ENCODE results near the gene BANK1. TPM values are rescaled to one million over a fixed set of nuclear protein-coding genes. Genes with fewer than 3 reads are reported as not detected.

BANK1 gene
- total and polyA plus RNA-seq, 2 of the 4 experiments (the other 2 are of a cell fraction): under 0.01 to 0.51 TPM

GRCh38 chr4:102080184-102080583 lies 289.7 kb downstream of the BANK1 start:
- no peak overlapping the region for H2BK5ac ChIP-seq (ENCODE audit: low read depth, low read length, poor library complexity, severe bottlenecking)
- H2AK5ac ChIP-seq (ENCODE audit: low read depth, low read length): no peak overlapping the region
- H3K27ac ChIP-seq (ENCODE audit: insufficient read depth, low read length): no peak overlapping the region
- no peak overlapping the region for H2BK120ac ChIP-seq (ENCODE audit: low read depth, low read length)
- dilution Hi-C loops (cut with HindIII; ENCODE audit: low sequenced_read_pairs, unreplicated experiment): no loop called here
- WGBS, 2 experiments (ENCODE audit: extremely low coverage in 2 of 2, insufficient read length in 1 of 2): no CpG with 5 or more reads among the region's 2 CpGs
- H4K91ac ChIP-seq (ENCODE audit: insufficient read depth, low read depth, low read length): no peak overlapping the region
- no peak overlapping the region for H3K9ac ChIP-seq (ENCODE audit: low read depth, low read length)
- no peak overlapping the region for H3K4ac ChIP-seq (ENCODE audit: low read depth, low read length)
- H2BK20ac ChIP-seq (ENCODE audit: low read depth, low read length): no peak overlapping the region
- CTCF ChIA-PET: no interaction called here
- H3K4me2 ChIP-seq (ENCODE audit: low read depth, low read length): no peak overlapping the region
- POLR2A ChIA-PET (ENCODE audit: unreplicated experiment): no interaction called here
- no peak for TF ChIP-seq RFX5 (IDR thresholded peaks at IDR 0.05; ENCODE audit: low read depth, low read length)
- TF ChIP-seq CEBPB (IDR thresholded peaks at IDR 0.05; ENCODE audit: low read depth, low read length): no peak
- TF ChIP-seq MXI1 (IDR thresholded peaks at IDR 0.05; ENCODE audit: borderline replicate concordance, low read depth, low read length): no peak
- TF ChIP-seq RCOR1 (IDR thresholded peaks at IDR 0.05; ENCODE audit: insufficient replicate concordance, low read length): no peak
- TF ChIP-seq POLR2A (IDR thresholded peaks at IDR 0.05; ENCODE audit: low read depth, low read length): no peak
- no peak for TF ChIP-seq MAFK (IDR thresholded peaks at IDR 0.05; ENCODE audit: low read depth, low read length)
- no peak for TF ChIP-seq RAD21 (IDR thresholded peaks at IDR 0.05; ENCODE audit: low read length)
- TF ChIP-seq BHLHE40 (IDR thresholded peaks at IDR 0.05; ENCODE audit: low read depth, low read length): no peak
- no peak for TF ChIP-seq USF2 (IDR thresholded peaks at IDR 0.05; ENCODE audit: low read depth, low read length)
- no peak for TF ChIP-seq MAZ (IDR thresholded peaks at IDR 0.05; ENCODE audit: borderline replicate concordance, low read depth, low read length)
- TF ChIP-seq FOS (IDR thresholded peaks at IDR 0.05; ENCODE audit: low read depth, low read length): no peak
- TF ChIP-seq NFE2L2 (IDR thresholded peaks at IDR 0.05; ENCODE audit: low read depth, low read length): no peak
- TF ChIP-seq, protein P1, sequence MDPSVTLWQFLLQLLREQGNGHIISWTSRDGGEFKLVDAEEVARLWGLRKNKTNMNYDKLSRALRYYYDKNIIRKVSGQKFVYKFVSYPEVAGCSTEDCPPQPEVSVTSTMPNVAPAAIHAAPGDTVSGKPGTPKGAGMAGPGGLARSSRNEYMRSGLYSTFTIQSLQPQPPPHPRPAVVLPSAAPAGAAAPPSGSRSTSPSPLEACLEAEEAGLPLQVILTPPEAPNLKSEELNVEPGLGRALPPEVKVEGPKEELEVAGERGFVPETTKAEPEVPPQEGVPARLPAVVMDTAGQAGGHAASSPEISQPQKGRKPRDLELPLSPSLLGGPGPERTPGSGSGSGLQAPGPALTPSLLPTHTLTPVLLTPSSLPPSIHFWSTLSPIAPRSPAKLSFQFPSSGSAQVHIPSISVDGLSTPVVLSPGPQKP (IDR thresholded peaks at IDR 0.05; ENCODE audit: borderline replicate concordance, low read depth, low read length): no peak
- TF ChIP-seq, protein P2, sequence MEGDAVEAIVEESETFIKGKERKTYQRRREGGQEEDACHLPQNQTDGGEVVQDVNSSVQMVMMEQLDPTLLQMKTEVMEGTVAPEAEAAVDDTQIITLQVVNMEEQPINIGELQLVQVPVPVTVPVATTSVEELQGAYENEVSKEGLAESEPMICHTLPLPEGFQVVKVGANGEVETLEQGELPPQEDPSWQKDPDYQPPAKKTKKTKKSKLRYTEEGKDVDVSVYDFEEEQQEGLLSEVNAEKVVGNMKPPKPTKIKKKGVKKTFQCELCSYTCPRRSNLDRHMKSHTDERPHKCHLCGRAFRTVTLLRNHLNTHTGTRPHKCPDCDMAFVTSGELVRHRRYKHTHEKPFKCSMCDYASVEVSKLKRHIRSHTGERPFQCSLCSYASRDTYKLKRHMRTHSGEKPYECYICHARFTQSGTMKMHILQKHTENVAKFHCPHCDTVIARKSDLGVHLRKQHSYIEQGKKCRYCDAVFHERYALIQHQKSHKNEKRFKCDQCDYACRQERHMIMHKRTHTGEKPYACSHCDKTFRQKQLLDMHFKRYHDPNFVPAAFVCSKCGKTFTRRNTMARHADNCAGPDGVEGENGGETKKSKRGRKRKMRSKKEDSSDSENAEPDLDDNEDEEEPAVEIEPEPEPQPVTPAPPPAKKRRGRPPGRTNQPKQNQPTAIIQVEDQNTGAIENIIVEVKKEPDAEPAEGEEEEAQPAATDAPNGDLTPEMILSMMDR (conservative IDR thresholded peaks at IDR 0.05; ENCODE audit: low read depth, low read length): no peak
- no peak for TF ChIP-seq SMC3 (IDR thresholded peaks at IDR 0.05; ENCODE audit: low read depth, low read length)
- no peak for TF ChIP-seq CHD1 (IDR thresholded peaks at IDR 0.05; ENCODE audit: low read depth, low read length)
- no peak overlapping the region for H3K14ac ChIP-seq (replicated peaks; ENCODE audit: low read depth, low read length)
- no peak overlapping the region for H4K8ac ChIP-seq (ENCODE audit: low read depth in 2 of 2, low read length in 2 of 2)
- H3K9me1 ChIP-seq (ENCODE audit: insufficient read depth, low read length): no peaks in the 10 kb centered on the region
- in situ Hi-C loops (cut with MboI; ENCODE audit: low sequenced_read_pairs): no loop called here
- H3K9me3 ChIP-seq (ENCODE audit: control insufficient read depth, insufficient read depth, low read length): no peaks in the 10 kb centered on the region
- H4K20me1 ChIP-seq (ENCODE audit: insufficient read depth, low read length): no peaks in the 10 kb centered on the region
- ATAC-seq (ENCODE audit: low read depth) (no peak), DNase-seq (no peak)
- no peak overlapping the region for H3K18ac ChIP-seq (ENCODE audit: low read depth, low read length)
- no peak overlapping the region for H4K5ac ChIP-seq (ENCODE audit: low read depth, low read length)
- no peaks in the 10 kb centered on the region for H3K36me3 ChIP-seq (ENCODE audit: control insufficient read depth, insufficient read depth, low read length)
- H3K79me1 ChIP-seq (ENCODE audit: low read depth in 1 of 2, low read length in 2 of 2): no peaks in the 10 kb centered on the region
- BruUV-seq (replicated peaks): no TSS peak
- H3K27me3 ChIP-seq (ENCODE audit: control insufficient read depth, insufficient read depth, low read length): no peaks in the 10 kb centered on the region
- H3K4me3 ChIP-seq (ENCODE audit: insufficient read depth, low read depth, low read length): no peak overlapping the region
- H3K56ac ChIP-seq (ENCODE audit: extremely low read depth, insufficient read depth, low read length): no peak overlapping the region
- H2BK15ac ChIP-seq (ENCODE audit: low read depth, low read length): no peak overlapping the region
- H2AK9ac ChIP-seq (replicated peaks; ENCODE audit: low read depth, low read length, poor library complexity): no peak overlapping the region
- H3K4me1 ChIP-seq (ENCODE audit: control insufficient read depth, insufficient read depth, low read length): no peaks in the 10 kb centered on the region
- no peak overlapping the region for H3K23ac ChIP-seq (ENCODE audit: low read depth, low read length)
- intact Hi-C loops (cut with micrococcal nuclease): no loop called here
- H2AFZ ChIP-seq (replicated peaks; ENCODE audit: low read length, poor library complexity): no peak overlapping the region
